DND-41 (cell line): Measurements from ENCODE around the gene FAM83G.

Source experiments
- ATAC-seq: fragments of 200-7000 bp; cut with Tn5 transposase; 3 replicates; pipeline ENCODE4 v1.9.1; 2021; ENCODE audit warnings: low read depth; ENCODE audit not compliant: insufficient read depth
- DNase-seq: peaks from one replicate; pipeline ENCODE4 v3.0.0-alpha.2; 2020
- H2AFZ ChIP-seq: 2 replicates; pipeline ENCODE4 v1.6.0; 2012; ENCODE audit warnings: low read depth, low read length
- H3K27ac ChIP-seq: 2 replicates; pipeline ENCODE4 v1.5.1; 2012; ENCODE audit warnings: low read length, inconsistent platforms
- H3K27me3 ChIP-seq: fragments of 200-600 bp; sonication (generic); 2 replicates; pipeline ENCODE4 v1.6.0; 2012; ENCODE audit warnings: low read length, mild to moderate bottlenecking, inconsistent platforms; ENCODE audit not compliant: insufficient read depth, poor library complexity
- H3K36me3 ChIP-seq: 2 replicates; pipeline ENCODE4 v1.5.1; 2012; ENCODE audit warnings: low read length, inconsistent platforms; ENCODE audit not compliant: insufficient read depth
- H3K4me1 ChIP-seq: 2 replicates; pipeline ENCODE4 v1.5.1; 2012; ENCODE audit warnings: mild to moderate bottlenecking, low read length; ENCODE audit not compliant: insufficient read depth
- H3K4me2 ChIP-seq: 2 replicates; pipeline ENCODE4 v1.6.0; 2012; ENCODE audit warnings: mild to moderate bottlenecking, moderate library complexity, low read length, inconsistent platforms; ENCODE audit not compliant: insufficient read depth
- H3K4me3 ChIP-seq, 2 experiments: fragments of 200-600 bp in 1 of 2; shearing (Covaris generic) in 1 of 2; 2 replicates each; pipeline ENCODE4 v1.5.1; 2012 to 2016; ENCODE audit warnings: inconsistent platforms in 2 of 2, low read length in 2 of 2, mild to moderate bottlenecking in 2 of 2, low read depth in 1 of 2, moderate library complexity in 1 of 2
- H3K79me2 ChIP-seq: 2 replicates; pipeline ENCODE4 v1.6.0; 2012; ENCODE audit warnings: low read length, inconsistent platforms; ENCODE audit not compliant: insufficient read depth
- H3K9ac ChIP-seq: 2 replicates; pipeline ENCODE4 v1.6.0; 2012; ENCODE audit warnings: low read depth, mild to moderate bottlenecking, inconsistent platforms, low read length, moderate library complexity
- H3K9me3 ChIP-seq: 2 replicates; pipeline ENCODE4 v1.5.1; 2012; ENCODE audit warnings: low read length, moderate library complexity, mild to moderate bottlenecking, inconsistent platforms; ENCODE audit not compliant: insufficient read depth, severe bottlenecking
- H4K20me1 ChIP-seq: 2 replicates; pipeline ENCODE4 v1.6.0; 2012; ENCODE audit warnings: low read length; ENCODE audit not compliant: insufficient read depth
- CTCF ChIP-seq: IDR thresholded peaks from 2 replicates; pipeline ENCODE4 v1.5.1; 2012; ENCODE audit warnings: borderline replicate concordance, low read length, moderate library complexity, mild to moderate bottlenecking; ENCODE audit not compliant: poor library complexity, severe bottlenecking; ENCODE audit errors: extremely low read depth
- EZH2 ChIP-seq: IDR thresholded peaks from 3 replicates; pipeline ENCODE4 v1.6.1; 2012; ENCODE audit warnings: borderline replicate concordance, low read depth, mild to moderate bottlenecking, moderate library complexity, low read length, inconsistent platforms; ENCODE audit not compliant: severe bottlenecking

FAM83G gene

GRCh38 chr17:19005137-19005773 is 691 bp upstream of the FAM83G start:
- Histone ChIP-seq H3K27ac (no peak overlapping the region), H3K4me1 (no peaks in the 10 kb centered on the region), H3K9ac (no peak overlapping the region), H3K79me2 (no peaks in the 10 kb centered on the region), H2AFZ (no peak overlapping the region), H3K9me3 (no peaks in the 10 kb centered on the region), H3K4me3 (no peak overlapping the region), H4K20me1 (no peaks in the 10 kb centered on the region), H3K36me3 (no peaks in the 10 kb centered on the region), H3K4me2 (no peak overlapping the region), H3K27me3 (no peaks in the 10 kb centered on the region)
- TF ChIP-seq EZH2, result no peak
- no peak for TF ChIP-seq CTCF
- ATAC-seq, result no peak
- no peak for DNase-seq

GRCh38 chr17:19003543-19004420 is 782 bp downstream of the FAM83G start:
- H3K9ac ChIP-seq, result no peak overlapping the region
- no peak overlapping the region for H3K4me3 ChIP-seq
- H3K4me2 ChIP-seq, result no peak overlapping the region
- no peak overlapping the region for H2AFZ ChIP-seq
- H3K27me3 ChIP-seq, result no peaks in the 10 kb centered on the region
- DNase-seq, result no peak
- H3K4me1 ChIP-seq, result no peaks in the 10 kb centered on the region
- no peaks in the 10 kb centered on the region for H3K79me2 ChIP-seq
- no peaks in the 10 kb centered on the region for H3K36me3 ChIP-seq
- TF ChIP-seq CTCF, result no peak
- TF ChIP-seq EZH2, result no peak
- 0 out of 2 replicates have a peak, but pooled peaks cover 4% of the 10 kb centered on the region for H4K20me1 ChIP-seq
- H3K9me3 ChIP-seq, result no peaks in the 10 kb centered on the region
- ATAC-seq, result no peak
- H3K27ac ChIP-seq, result no peak overlapping the region

GRCh38 chr17:19002805-19003542 is 1.6 kb downstream of the FAM83G start:
- no peak overlapping the region for H3K9ac ChIP-seq
- H2AFZ ChIP-seq, result no peak overlapping the region
- H3K4me2 ChIP-seq, result no peak overlapping the region
- no peak overlapping the region for H3K27ac ChIP-seq
- no peak for DNase-seq
- H3K79me2 ChIP-seq, result no peaks in the 10 kb centered on the region
- no peaks in the 10 kb centered on the region for H3K27me3 ChIP-seq
- TF ChIP-seq CTCF (no peak), EZH2 (no peak)
- 0 out of 2 replicates have a peak, but pooled peaks cover 10% of the 10 kb centered on the region for H4K20me1 ChIP-seq
- no peaks in the 10 kb centered on the region for H3K36me3 ChIP-seq
- H3K4me1 ChIP-seq, result no peaks in the 10 kb centered on the region
- H3K9me3 ChIP-seq, result no peaks in the 10 kb centered on the region
- H3K4me3 ChIP-seq, result no peak overlapping the region
- no peak for ATAC-seq
